AML-193 (cell line): ENCODE measurements around the gene SAFB2.

Experiments used
- DNase-seq, 2 experiments: peaks; one replicate each; lab custom pipeline; 2025; lab: John Stamatoyannopoulos, UW

SAFB2 gene

GRCh38 chr19:5607318-5608275 lies 15.0 kb downstream of the SAFB2 start:
- no peak for DNase-seq

GRCh38 chr19:5605362-5605761 lies 17.2 kb downstream of the SAFB2 start:
- DNase-seq: no peak

GRCh38 chr19:5603626-5604025 lies 18.9 kb downstream of the SAFB2 start:
- no peak for DNase-seq

GRCh38 chr19:5600797-5601196 lies 21.8 kb downstream of the SAFB2 start:
- DNase-seq: no peak

- DNase-seq: no peak
Observed at GRCh38 chr19:5595745-5596144, 26.8 kb downstream of the SAFB2 start.

GRCh38 chr19:5595129-5595528 lies 27.4 kb downstream of the SAFB2 start:
- DNase-seq: no peak

- DNase-seq: no peak
Observed at GRCh38 chr19:5594521-5594950, 28.0 kb downstream of the SAFB2 start.

- no peak for DNase-seq
Observed at GRCh38 chr19:5593343-5594255, 29.0 kb downstream of the SAFB2 start.

- no peak for DNase-seq
Observed at GRCh38 chr19:5592531-5593342, 29.8 kb downstream of the SAFB2 start.

- DNase-seq: no peak
Observed at GRCh38 chr19:5591476-5591875, 31.1 kb downstream of the SAFB2 start.

GRCh38 chr19:5590865-5591154 lies 31.8 kb downstream of the SAFB2 start:
- no peak for DNase-seq

GRCh38 chr19:5590151-5590864 lies 32.3 kb downstream of the SAFB2 start:
- DNase-seq: no peak

- no peak for DNase-seq
Observed at GRCh38 chr19:5588906-5589676, 33.5 kb downstream of the SAFB2 start.

- no peak for DNase-seq
Observed at GRCh38 chr19:5588441-5588840, 34.1 kb downstream of the SAFB2 start.

GRCh38 chr19:5587661-5588060 lies 34.9 kb downstream of the SAFB2 start:
- no peak for DNase-seq

GRCh38 chr19:5587071-5587455 lies 35.5 kb downstream of the SAFB2 start:
- no peak for DNase-seq

GRCh38 chr19:5586300-5587070 lies 36.1 kb downstream of the SAFB2 start:
- DNase-seq: no peak

- DNase-seq: no peak
Observed at GRCh38 chr19:5585461-5586299, 36.9 kb downstream of the SAFB2 start.

GRCh38 chr19:5580161-5580571 lies 42.4 kb downstream of the SAFB2 start:
- DNase-seq: no peak
